Prostate gland (tissue), 2 donors: ENCODE data around the gene ALK.

Experiments used
- POLR2A ChIP-seq: fragments of 450-650 bp; IDR thresholded peaks from one replicate; pipeline ENCODE4 v1.6.1; 2016; ENCODE audit warnings: antibody characterized with exemption, mild to moderate bottlenecking
- TF ChIP-seq, protein P1 (sequence below), 4 experiments: fragments of 200-600 bp in 2 of 4; fragments of 450-650 bp in 2 of 4; sonication (generic) in 2 of 4; IDR thresholded peaks; 1 replicate in 3 of 4; 2 replicates in 1 of 4; pipeline ENCODE4 v1.5.1; 2016 to 2019; ENCODE audit warnings: antibody characterized with exemption in 4 of 4, mild to moderate bottlenecking in 2 of 4, moderate library complexity in 2 of 4

DNA sequence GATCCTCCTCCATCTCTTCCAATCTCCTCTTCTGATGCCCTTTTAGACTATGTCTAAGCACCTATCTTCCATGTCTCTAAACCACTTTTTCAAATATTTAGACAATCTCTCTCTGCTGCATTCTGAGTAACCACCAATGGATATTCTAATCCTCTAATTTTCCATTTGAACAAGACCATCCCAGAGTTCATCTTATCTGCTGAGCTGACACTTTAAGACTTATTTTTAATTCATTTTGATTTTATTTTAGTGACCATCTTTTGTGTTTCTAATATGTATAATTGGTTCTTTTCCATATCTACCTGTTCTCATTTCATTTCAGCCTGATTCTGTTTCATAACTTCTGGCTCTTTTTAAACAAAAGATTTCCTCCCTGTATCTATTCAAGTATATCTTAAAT lies 436.3 kb downstream of the ALK start:
- TF ChIP-seq, protein P1, sequence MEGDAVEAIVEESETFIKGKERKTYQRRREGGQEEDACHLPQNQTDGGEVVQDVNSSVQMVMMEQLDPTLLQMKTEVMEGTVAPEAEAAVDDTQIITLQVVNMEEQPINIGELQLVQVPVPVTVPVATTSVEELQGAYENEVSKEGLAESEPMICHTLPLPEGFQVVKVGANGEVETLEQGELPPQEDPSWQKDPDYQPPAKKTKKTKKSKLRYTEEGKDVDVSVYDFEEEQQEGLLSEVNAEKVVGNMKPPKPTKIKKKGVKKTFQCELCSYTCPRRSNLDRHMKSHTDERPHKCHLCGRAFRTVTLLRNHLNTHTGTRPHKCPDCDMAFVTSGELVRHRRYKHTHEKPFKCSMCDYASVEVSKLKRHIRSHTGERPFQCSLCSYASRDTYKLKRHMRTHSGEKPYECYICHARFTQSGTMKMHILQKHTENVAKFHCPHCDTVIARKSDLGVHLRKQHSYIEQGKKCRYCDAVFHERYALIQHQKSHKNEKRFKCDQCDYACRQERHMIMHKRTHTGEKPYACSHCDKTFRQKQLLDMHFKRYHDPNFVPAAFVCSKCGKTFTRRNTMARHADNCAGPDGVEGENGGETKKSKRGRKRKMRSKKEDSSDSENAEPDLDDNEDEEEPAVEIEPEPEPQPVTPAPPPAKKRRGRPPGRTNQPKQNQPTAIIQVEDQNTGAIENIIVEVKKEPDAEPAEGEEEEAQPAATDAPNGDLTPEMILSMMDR (IDR thresholded peaks at IDR 0.05) = no peak
- TF ChIP-seq POLR2A = no peak
